GM23338 (cell line): ENCODE results near the gene ACSF3. TPM values are rescaled to one million over a fixed set of nuclear protein-coding genes. Genes with fewer than 3 reads are reported as not detected.

Experiments used
- ATAC-seq: fragments of 200-7000 bp; cut with Tn5 transposase; 3 replicates; pipeline ENCODE4 v1.9.1; 2020
- DNase-seq: peaks from one replicate; pipeline ENCODE4 v3.0.0-alpha.2; 2015; ENCODE audit warnings: low spot score
- H2AFZ ChIP-seq: fragments of 200-600 bp; sonication (generic); 2 replicates; pipeline ENCODE4 v1.8.0; 2016; ENCODE audit warnings: antibody characterized with exemption, mild to moderate bottlenecking, moderate library complexity
- H3F3A ChIP-seq: fragments of 200-600 bp; sonication (generic); replicated peaks from 2 replicates; pipeline ENCODE4 v1.8.0; 2017; ENCODE audit warnings: antibody characterized with exemption, mixed run types, low read depth
- H3K27ac ChIP-seq: fragments of 200-600 bp; sonication (generic); 2 replicates; pipeline ENCODE4 v1.6.1; 2016; ENCODE audit warnings: low read depth
- H3K27me3 ChIP-seq: fragments of 200-600 bp; sonication (generic); 2 replicates; pipeline ENCODE4 v1.8.0; 2016; ENCODE audit warnings: mild to moderate bottlenecking, mixed run types, moderate library complexity; ENCODE audit not compliant: insufficient read depth
- H3K36me3 ChIP-seq: fragments of 200-600 bp; sonication (generic); 2 replicates; pipeline ENCODE4 v1.8.0; 2016; ENCODE audit warnings: mild to moderate bottlenecking; ENCODE audit not compliant: insufficient read depth
- H3K4me1 ChIP-seq: fragments of 200-600 bp; sonication (generic); 2 replicates; pipeline ENCODE4 v1.8.0; 2016; ENCODE audit warnings: mild to moderate bottlenecking, moderate library complexity; ENCODE audit not compliant: insufficient read depth
- H3K4me2 ChIP-seq: fragments of 200-600 bp; sonication (generic); 2 replicates; pipeline ENCODE4 v1.7.1; 2017; ENCODE audit warnings: mixed run types
- H3K4me3 ChIP-seq: fragments of 200-600 bp; sonication (generic); 2 replicates; pipeline ENCODE4 v1.6.1; 2016; ENCODE audit warnings: mixed run types
- H3K79me2 ChIP-seq: fragments of 200-600 bp; sonication (generic); replicated peaks from 2 replicates; pipeline ENCODE4 v1.8.0; 2017; ENCODE audit warnings: mild to moderate bottlenecking; ENCODE audit not compliant: insufficient read depth
- H3K9me2 ChIP-seq: fragments of 200-600 bp; sonication (generic); 2 replicates; pipeline ENCODE4 v1.8.0; 2017; ENCODE audit not compliant: insufficient read depth
- H4K20me1 ChIP-seq: fragments of 200-600 bp; sonication (generic); replicated peaks from 2 replicates; pipeline ENCODE4 v1.8.0; 2017; ENCODE audit warnings: mild to moderate bottlenecking; ENCODE audit not compliant: insufficient read depth
- H3K27ac Mint-ChIP-seq: 2 replicates; pipeline ENCODE4 v1.8.0; 2020; ENCODE audit warnings: inconsistent platforms, mild to moderate bottlenecking, moderate library complexity, mixed read lengths
- H3K27me3 Mint-ChIP-seq: 3 replicates; pipeline ENCODE4 v1.8.0; 2022; ENCODE audit warnings: low read depth, mild to moderate bottlenecking, moderate library complexity, mixed read lengths, inconsistent platforms; ENCODE audit not compliant: insufficient read depth, poor library complexity
- H3K36me3 Mint-ChIP-seq: 3 replicates; pipeline ENCODE4 v1.8.0; 2021; ENCODE audit warnings: low read depth, mild to moderate bottlenecking, inconsistent platforms, moderate library complexity, mixed read lengths
- H3K4me1 Mint-ChIP-seq: 3 replicates; pipeline ENCODE4 v1.8.0; 2020; ENCODE audit warnings: mild to moderate bottlenecking, inconsistent platforms, mixed read lengths
- H3K4me3 Mint-ChIP-seq: 3 replicates; pipeline ENCODE4 v1.8.0; 2021; ENCODE audit warnings: moderate library complexity, mild to moderate bottlenecking, inconsistent platforms, mixed read lengths
- H3K9me3 Mint-ChIP-seq: 3 replicates; pipeline ENCODE4 v1.8.0; 2020; ENCODE audit warnings: moderate library complexity, mild to moderate bottlenecking, inconsistent platforms, mixed read lengths
- CREB1 ChIP-seq: fragments of 250-450 bp; sonication (Bioruptor Pico); IDR thresholded peaks from 2 replicates; pipeline ENCODE4 v1.5.0; 2020; ENCODE audit warnings: low read depth, mild to moderate bottlenecking, moderate library complexity
- EZH2 ChIP-seq: fragments of 200-600 bp; sonication (generic); IDR thresholded peaks from one replicate; pipeline ENCODE4 v1.8.0; 2017; ENCODE audit warnings: antibody characterized with exemption, mild to moderate bottlenecking, low read depth; ENCODE audit not compliant: unreplicated experiment
- EZH2phosphoT487 ChIP-seq: fragments of 200-600 bp; sonication (generic); IDR thresholded peaks from one replicate; pipeline ENCODE4 v1.8.1; 2018; ENCODE audit warnings: antibody characterized with exemption; ENCODE audit not compliant: unreplicated experiment
- JUNB ChIP-seq: IDR thresholded peaks from one replicate; pipeline ENCODE4 v1.6.1; 2016; ENCODE audit warnings: antibody characterized with exemption; ENCODE audit not compliant: unreplicated experiment
- NANOG ChIP-seq: IDR thresholded peaks from 2 replicates; pipeline ENCODE4 v1.6.1; 2016; ENCODE audit warnings: antibody characterized with exemption, borderline replicate concordance
- POLR2AphosphoS5 ChIP-seq: IDR thresholded peaks from 2 replicates; pipeline ENCODE4 v1.6.1; 2016; ENCODE audit warnings: antibody characterized with exemption, low read depth
- STAT1 ChIP-seq: IDR thresholded peaks from one replicate; pipeline ENCODE4 v1.6.1; 2016; ENCODE audit warnings: antibody characterized with exemption; ENCODE audit not compliant: unreplicated experiment
- ZNF114 ChIP-seq: fragments of 250-450 bp; sonication (Bioruptor Pico); IDR thresholded peaks from 2 replicates; pipeline ENCODE4 v1.5.0; 2020; ENCODE audit warnings: mild to moderate bottlenecking, moderate library complexity
- polyA plus RNA-seq: library from polyadenylated mRNA; unstranded; fragments of >200 nt; fragmentation: Nextera tagmentation; extraction: Ambion mirVana; gene quantifications from 2 replicates; pipeline ENCODE4 v1.2.1, GENCODE V29; 2016
- total RNA-seq: library from RNA; depleted of rRNA; stranded (reverse); fragments of >200 nt; shearing (Covaris generic); gene quantifications from 2 replicates; pipeline ENCODE4 v1.2.3, GENCODE V29; 2014
- TF ChIP-seq, protein P1 (sequence below): IDR thresholded peaks from one replicate; pipeline ENCODE4 v1.6.1; 2018; ENCODE audit warnings: antibody characterized with exemption; ENCODE audit not compliant: unreplicated experiment
- TF ChIP-seq, protein P2 (sequence below): fragments of 250-450 bp; sonication (Bioruptor Pico); IDR thresholded peaks from 2 replicates; pipeline ENCODE4 v1.5.0; 2020; ENCODE audit warnings: mild to moderate bottlenecking, moderate library complexity
- TF ChIP-seq, protein P3 (sequence below), 2 experiments: fragments of 200-600 bp in 1 of 2; sonication (generic) in 1 of 2; conservative IDR thresholded peaks; 2 replicates each; pipeline versions ENCODE4 v1.5.1 to v1.6.1; 2016 to 2017; ENCODE audit warnings: antibody characterized with exemption in 2 of 2, low read depth in 2 of 2, mild to moderate bottlenecking in 2 of 2, moderate library complexity in 1 of 2

The ACSF3 gene
- total and polyA plus RNA-seq, 2 experiments from 2014 or later: 12.8 to 23.1 TPM

DNA sequence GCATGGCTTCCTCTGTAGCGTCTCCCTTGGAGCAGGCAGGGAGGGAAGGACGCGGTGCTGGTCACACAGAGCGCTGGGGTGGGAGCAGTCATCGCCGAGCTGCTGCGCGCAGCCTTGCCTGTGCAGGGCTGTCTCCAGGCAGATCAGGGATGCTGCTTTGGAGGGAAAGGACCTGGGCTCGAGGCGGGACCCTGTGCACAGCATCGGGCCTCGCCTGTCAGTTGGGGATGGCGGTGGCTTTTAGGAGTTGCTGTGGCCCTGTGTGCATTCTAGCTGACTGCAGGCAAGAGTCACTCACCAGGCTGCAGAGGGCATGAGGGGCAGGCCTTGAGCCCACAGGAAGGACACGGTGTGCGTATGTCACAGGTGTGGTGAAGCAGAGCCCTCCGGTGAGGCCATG, 10.1 kb downstream of the ACSF3 start:
- ATAC-seq: no peak
- peaks cover 48% of the 10 kb centered on the region for H3K36me3 Mint-ChIP-seq
- H3K9me3 Mint-ChIP-seq: no peaks in the 10 kb centered on the region
- no peaks in the 10 kb centered on the region for H3K36me3 ChIP-seq
- no peaks in the 10 kb centered on the region; the same call in 1 of the 2 replicates for H4K20me1 ChIP-seq
- no peaks in the 10 kb centered on the region for H3K27me3 ChIP-seq
- no peak overlapping the region for H3K27ac ChIP-seq
- no peaks in the 10 kb centered on the region for H3K9me2 ChIP-seq
- H3K27ac Mint-ChIP-seq: no peak overlapping the region
- H3K4me1 ChIP-seq: no peaks in the 10 kb centered on the region
- H3K79me2 ChIP-seq: peaks cover 16% of the 10 kb centered on the region
- TF ChIP-seq CREB1 (CRISPR knock-in tag) (no peak), STAT1 (no peak), JUNB (no peak)
- H2AFZ ChIP-seq: no peak overlapping the region
- no peaks in the 10 kb centered on the region; the same call in 2 of the 3 replicates for H3K4me1 Mint-ChIP-seq
- H3K27me3 Mint-ChIP-seq: peaks cover 10% of the 10 kb centered on the region
- H3K4me2 ChIP-seq: no peak overlapping the region
- H3F3A ChIP-seq: no peaks in the 10 kb centered on the region
- H3K4me3 ChIP-seq: no peak overlapping the region
- no peak for DNase-seq
- no peak overlapping the region for H3K4me3 Mint-ChIP-seq

DNA sequence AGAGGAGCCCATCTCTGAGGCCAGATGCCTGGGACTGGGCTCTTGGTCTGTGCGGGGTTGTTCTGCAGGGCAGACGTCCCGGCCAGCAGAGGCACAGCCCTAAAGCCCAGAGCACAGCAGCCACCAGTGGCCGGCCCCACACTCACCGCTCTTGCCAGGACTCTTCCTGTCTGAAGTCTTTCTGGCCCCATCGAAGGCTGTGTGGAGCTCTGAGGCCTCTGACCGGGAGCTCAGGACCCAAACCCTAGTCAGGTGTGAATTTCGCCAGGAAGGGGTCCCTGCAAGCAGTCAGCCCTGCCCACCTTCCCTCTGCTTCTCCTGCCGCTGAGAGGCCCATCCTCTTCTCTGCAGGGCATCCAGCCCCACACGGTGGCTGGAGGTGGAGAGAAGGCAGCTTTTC, 10.7 kb downstream of the ACSF3 start:
- Histone ChIP-seq H3K27ac (no peak overlapping the region), H2AFZ (no peak overlapping the region), H4K20me1 (no peaks in the 10 kb centered on the region), H3F3A (no peaks in the 10 kb centered on the region), H3K27me3 (no peaks in the 10 kb centered on the region), H3K9me2 (no peaks in the 10 kb centered on the region), H3K4me2 (no peak overlapping the region), H3K79me2 (peaks cover 11% of the 10 kb centered on the region), H3K36me3 (no peaks in the 10 kb centered on the region), H3K4me1 (no peaks in the 10 kb centered on the region), H3K4me3 (no peak overlapping the region)
- peaks cover 48% of the 10 kb centered on the region for H3K36me3 Mint-ChIP-seq
- ATAC-seq: no peak
- DNase-seq: no peak
- no peak overlapping the region for H3K27ac Mint-ChIP-seq
- no peak overlapping the region for H3K4me3 Mint-ChIP-seq
- H3K4me1 Mint-ChIP-seq: no peaks in the 10 kb centered on the region; the same call in 2 of the 3 replicates
- H3K27me3 Mint-ChIP-seq: peaks cover 8% of the 10 kb centered on the region
- no peaks in the 10 kb centered on the region for H3K9me3 Mint-ChIP-seq
- TF ChIP-seq POLR2AphosphoS5 (no peak), NANOG (no peak), ZNF114 (no peak), EZH2 (no peak), JUNB (no peak), EZH2phosphoT487 (no peak), STAT1 (no peak), CREB1 (CRISPR knock-in tag) (no peak)
- TF ChIP-seq, protein P1, sequence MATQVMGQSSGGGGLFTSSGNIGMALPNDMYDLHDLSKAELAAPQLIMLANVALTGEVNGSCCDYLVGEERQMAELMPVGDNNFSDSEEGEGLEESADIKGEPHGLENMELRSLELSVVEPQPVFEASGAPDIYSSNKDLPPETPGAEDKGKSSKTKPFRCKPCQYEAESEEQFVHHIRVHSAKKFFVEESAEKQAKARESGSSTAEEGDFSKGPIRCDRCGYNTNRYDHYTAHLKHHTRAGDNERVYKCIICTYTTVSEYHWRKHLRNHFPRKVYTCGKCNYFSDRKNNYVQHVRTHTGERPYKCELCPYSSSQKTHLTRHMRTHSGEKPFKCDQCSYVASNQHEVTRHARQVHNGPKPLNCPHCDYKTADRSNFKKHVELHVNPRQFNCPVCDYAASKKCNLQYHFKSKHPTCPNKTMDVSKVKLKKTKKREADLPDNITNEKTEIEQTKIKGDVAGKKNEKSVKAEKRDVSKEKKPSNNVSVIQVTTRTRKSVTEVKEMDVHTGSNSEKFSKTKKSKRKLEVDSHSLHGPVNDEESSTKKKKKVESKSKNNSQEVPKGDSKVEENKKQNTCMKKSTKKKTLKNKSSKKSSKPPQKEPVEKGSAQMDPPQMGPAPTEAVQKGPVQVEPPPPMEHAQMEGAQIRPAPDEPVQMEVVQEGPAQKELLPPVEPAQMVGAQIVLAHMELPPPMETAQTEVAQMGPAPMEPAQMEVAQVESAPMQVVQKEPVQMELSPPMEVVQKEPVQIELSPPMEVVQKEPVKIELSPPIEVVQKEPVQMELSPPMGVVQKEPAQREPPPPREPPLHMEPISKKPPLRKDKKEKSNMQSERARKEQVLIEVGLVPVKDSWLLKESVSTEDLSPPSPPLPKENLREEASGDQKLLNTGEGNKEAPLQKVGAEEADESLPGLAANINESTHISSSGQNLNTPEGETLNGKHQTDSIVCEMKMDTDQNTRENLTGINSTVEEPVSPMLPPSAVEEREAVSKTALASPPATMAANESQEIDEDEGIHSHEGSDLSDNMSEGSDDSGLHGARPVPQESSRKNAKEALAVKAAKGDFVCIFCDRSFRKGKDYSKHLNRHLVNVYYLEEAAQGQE: no peak
- TF ChIP-seq, protein P2, sequence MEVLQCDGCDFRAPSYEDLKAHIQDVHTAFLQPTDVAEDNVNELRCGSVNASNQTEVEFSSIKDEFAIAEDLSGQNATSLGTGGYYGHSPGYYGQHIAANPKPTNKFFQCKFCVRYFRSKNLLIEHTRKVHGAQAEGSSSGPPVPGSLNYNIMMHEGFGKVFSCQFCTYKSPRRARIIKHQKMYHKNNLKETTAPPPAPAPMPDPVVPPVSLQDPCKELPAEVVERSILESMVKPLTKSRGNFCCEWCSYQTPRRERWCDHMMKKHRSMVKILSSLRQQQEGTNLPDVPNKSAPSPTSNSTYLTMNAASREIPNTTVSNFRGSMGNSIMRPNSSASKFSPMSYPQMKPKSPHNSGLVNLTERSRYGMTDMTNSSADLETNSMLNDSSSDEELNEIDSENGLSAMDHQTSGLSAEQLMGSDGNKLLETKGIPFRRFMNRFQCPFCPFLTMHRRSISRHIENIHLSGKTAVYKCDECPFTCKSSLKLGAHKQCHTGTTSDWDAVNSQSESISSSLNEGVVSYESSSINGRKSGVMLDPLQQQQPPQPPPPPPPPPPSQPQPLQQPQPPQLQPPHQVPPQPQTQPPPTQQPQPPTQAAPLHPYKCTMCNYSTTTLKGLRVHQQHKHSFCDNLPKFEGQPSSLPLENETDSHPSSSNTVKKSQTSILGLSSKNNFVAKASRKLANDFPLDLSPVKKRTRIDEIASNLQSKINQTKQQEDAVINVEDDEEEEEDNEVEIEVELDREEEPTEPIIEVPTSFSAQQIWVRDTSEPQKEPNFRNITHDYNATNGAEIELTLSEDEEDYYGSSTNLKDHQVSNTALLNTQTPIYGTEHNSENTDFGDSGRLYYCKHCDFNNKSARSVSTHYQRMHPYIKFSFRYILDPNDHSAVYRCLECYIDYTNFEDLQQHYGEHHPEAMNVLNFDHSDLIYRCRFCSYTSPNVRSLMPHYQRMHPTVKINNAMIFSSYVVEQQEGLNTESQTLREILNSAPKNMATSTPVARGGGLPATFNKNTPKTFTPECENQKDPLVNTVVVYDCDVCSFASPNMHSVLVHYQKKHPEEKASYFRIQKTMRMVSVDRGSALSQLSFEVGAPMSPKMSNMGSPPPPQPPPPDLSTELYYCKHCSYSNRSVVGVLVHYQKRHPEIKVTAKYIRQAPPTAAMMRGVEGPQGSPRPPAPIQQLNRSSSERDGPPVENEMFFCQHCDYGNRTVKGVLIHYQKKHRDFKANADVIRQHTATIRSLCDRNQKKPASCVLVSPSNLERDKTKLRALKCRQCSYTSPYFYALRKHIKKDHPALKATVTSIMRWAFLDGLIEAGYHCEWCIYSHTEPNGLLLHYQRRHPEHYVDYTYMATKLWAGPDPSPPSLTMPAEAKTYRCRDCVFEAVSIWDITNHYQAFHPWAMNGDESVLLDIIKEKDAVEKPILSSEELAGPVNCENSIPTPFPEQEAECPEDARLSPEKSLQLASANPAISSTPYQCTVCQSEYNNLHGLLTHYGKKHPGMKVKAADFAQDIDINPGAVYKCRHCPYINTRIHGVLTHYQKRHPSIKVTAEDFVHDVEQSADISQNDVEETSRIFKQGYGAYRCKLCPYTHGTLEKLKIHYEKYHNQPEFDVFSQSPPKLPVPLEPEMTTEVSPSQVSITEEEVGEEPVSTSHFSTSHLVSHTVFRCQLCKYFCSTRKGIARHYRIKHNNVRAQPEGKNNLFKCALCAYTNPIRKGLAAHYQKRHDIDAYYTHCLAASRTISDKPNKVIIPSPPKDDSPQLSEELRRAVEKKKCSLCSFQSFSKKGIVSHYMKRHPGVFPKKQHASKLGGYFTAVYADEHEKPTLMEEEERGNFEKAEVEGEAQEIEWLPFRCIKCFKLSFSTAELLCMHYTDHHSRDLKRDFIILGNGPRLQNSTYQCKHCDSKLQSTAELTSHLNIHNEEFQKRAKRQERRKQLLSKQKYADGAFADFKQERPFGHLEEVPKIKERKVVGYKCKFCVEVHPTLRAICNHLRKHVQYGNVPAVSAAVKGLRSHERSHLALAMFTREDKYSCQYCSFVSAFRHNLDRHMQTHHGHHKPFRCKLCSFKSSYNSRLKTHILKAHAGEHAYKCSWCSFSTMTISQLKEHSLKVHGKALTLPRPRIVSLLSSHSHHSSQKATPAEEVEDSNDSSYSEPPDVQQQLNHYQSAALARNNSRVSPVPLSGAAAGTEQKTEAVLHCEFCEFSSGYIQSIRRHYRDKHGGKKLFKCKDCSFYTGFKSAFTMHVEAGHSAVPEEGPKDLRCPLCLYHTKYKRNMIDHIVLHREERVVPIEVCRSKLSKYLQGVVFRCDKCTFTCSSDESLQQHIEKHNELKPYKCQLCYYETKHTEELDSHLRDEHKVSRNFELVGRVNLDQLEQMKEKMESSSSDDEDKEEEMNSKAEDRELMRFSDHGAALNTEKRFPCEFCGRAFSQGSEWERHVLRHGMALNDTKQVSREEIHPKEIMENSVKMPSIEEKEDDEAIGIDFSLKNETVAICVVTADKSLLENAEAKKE: no peak
- TF ChIP-seq, protein P3, sequence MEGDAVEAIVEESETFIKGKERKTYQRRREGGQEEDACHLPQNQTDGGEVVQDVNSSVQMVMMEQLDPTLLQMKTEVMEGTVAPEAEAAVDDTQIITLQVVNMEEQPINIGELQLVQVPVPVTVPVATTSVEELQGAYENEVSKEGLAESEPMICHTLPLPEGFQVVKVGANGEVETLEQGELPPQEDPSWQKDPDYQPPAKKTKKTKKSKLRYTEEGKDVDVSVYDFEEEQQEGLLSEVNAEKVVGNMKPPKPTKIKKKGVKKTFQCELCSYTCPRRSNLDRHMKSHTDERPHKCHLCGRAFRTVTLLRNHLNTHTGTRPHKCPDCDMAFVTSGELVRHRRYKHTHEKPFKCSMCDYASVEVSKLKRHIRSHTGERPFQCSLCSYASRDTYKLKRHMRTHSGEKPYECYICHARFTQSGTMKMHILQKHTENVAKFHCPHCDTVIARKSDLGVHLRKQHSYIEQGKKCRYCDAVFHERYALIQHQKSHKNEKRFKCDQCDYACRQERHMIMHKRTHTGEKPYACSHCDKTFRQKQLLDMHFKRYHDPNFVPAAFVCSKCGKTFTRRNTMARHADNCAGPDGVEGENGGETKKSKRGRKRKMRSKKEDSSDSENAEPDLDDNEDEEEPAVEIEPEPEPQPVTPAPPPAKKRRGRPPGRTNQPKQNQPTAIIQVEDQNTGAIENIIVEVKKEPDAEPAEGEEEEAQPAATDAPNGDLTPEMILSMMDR (conservative IDR thresholded peaks at IDR 0.05; ENCODE audit: low read depth in 2 of 2): no peak
